Neuron (in vitro differentiated cells): ENCODE data around the gene RPS3.
"Not testable (repeated sequence)": the region's sequence is repeated elsewhere in the genome, so short reads cannot be mapped to it uniquely, and the experiment has no call there.

Experiments used
- H2AFZ ChIP-seq: one replicate; pipeline ENCODE4 v1.6.1; 2013; ENCODE audit warnings: low read depth, mild to moderate bottlenecking, inconsistent platforms, low read length, moderate library complexity
- H3K27me3 ChIP-seq: one replicate; pipeline ENCODE4 v1.6.1; 2013; ENCODE audit warnings: low read length; ENCODE audit not compliant: insufficient read depth
- H3K36me3 ChIP-seq: one replicate; pipeline ENCODE4 v1.6.1; 2013; ENCODE audit warnings: low read length; ENCODE audit not compliant: insufficient read depth
- H3K4me1 ChIP-seq: one replicate; pipeline ENCODE4 v1.6.1; 2013; ENCODE audit warnings: low read length; ENCODE audit not compliant: insufficient read depth
- H3K4me3 ChIP-seq: 2 replicates; pipeline ENCODE4 v1.5.1; 2013; ENCODE audit warnings: mild to moderate bottlenecking, low read length, moderate library complexity
- H3K9me3 ChIP-seq: one replicate; pipeline ENCODE4 v1.6.1; 2013; ENCODE audit warnings: low read length

The RPS3 gene

DNA sequence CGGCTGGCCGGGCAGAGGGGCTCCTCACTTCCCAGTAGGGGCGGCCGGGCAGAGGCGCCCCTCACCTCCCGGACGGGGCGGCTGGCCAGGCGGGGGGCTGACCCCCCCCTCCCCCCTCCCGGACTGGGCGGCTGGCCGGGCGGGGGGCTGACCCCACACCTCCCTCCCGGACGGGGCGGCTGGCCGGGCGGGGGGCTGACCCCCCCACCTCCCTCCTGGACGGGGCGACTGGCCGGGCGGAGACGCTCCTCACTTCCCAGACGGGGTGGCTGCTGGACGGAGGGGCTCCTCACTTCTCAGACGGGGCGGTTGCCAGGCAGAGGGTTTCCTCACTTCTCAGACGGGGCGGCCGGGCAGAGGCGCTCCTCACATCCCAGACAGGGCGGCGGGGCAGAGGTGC lies 10.7 kb downstream of the RPS3 start:
- H3K4me1 ChIP-seq, H2AFZ ChIP-seq, H3K4me3 ChIP-seq, H3K9me3 ChIP-seq, H3K27me3 ChIP-seq: not testable (repeated sequence)
- H3K36me3 ChIP-seq, result peaks cover 51% of the 10 kb centered on the region

DNA sequence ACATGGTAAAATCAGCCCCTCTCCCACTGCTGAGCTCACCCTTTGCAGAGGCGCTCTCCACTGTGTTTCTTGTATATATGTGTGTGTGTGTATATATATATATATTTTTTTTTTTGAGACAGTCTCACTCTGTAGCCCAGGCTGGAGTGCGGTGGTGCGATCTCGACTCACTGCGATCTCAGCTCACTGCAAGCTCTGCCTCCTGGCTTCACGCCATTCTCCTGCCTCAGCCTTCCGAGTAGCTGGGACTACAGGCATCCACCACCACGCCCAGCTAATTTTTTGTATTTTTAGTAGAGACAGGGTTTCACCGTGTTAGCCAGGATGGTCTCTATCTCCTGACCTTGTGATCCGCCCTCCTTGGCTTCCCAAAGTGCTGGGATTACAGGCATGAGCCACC lies 13.8 kb downstream of the RPS3 start:
- H2AFZ ChIP-seq, H3K4me3 ChIP-seq, H3K4me1 ChIP-seq, H3K27me3 ChIP-seq, H3K9me3 ChIP-seq: not testable (repeated sequence)
- H3K36me3 ChIP-seq, result peaks cover 49% of the 10 kb centered on the region

DNA sequence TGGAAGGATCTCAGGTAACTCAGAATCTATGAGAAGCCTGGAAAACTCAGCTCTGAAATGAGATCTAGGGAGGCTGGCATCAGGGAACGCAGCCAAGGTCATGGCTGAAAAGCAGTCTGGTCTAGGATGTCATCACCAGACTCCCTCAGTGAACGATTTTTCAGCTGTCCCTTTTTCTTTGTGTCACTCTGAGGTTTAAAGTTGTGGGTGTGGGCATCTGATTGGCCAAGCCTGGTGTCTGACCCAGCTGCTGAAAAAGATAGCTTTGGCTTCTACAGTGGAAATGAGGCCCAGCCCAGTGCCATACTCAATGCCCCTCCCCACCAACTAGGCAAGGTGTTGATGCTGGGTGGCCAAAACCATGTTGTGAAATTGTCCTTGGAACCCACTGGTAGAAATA lies 14.5 kb downstream of the RPS3 start:
- Histone ChIP-seq H3K27me3 (no peaks in the 10 kb centered on the region), H3K4me3 (no peak overlapping the region), H3K36me3 (peaks cover 43% of the 10 kb centered on the region), H3K9me3 (peaks cover under 1% of the 10 kb centered on the region), H3K4me1 (no peaks in the 10 kb centered on the region), H2AFZ (no peak overlapping the region)

DNA sequence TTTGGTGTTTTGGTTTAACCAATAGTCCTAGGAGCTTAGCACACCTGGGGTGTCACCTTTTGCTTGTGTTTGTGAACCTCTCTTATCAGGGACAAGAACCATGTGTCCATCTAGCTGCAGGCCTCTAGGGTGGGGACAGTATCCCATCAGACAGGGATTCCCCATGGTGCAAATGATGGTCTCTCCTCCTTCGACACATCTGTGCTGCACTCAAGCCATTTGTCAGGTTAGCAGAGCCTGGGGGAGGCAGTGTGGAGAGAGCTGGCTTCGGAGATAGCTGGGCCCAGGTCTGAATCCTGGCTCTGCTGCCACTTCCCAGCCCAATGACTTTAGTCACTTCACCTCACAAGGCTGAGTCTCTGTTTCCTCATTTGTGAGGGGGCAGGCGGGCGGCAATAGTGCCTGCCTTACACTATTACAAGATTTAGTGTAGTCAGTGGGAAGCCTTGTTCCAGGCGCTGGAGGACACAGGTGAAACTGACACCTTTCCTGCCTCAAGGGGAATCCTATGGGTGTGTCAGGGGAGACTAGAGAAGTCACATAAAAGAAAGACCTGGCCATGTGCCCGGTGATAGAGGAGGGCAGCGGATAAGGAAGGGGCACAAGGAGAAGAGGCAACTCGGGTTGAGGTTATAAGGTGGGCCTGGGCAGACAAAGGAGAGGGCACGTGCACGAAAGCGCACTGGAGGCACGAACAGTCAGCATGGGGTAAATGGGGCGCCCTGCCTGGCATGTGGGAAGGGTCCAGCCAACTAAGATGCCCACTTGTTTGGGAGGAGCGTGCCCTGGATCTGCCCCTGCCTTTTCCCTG lies 21.1 kb downstream of the RPS3 start:
- H3K4me3 ChIP-seq, result no peak overlapping the region
- H2AFZ ChIP-seq, result no peak overlapping the region
- peaks cover 29% of the 10 kb centered on the region for H3K4me1 ChIP-seq
- H3K36me3 ChIP-seq, result peaks cover 31% of the 10 kb centered on the region
- H3K9me3 ChIP-seq, result no peaks in the 10 kb centered on the region
- no peaks in the 10 kb centered on the region for H3K27me3 ChIP-seq

DNA sequence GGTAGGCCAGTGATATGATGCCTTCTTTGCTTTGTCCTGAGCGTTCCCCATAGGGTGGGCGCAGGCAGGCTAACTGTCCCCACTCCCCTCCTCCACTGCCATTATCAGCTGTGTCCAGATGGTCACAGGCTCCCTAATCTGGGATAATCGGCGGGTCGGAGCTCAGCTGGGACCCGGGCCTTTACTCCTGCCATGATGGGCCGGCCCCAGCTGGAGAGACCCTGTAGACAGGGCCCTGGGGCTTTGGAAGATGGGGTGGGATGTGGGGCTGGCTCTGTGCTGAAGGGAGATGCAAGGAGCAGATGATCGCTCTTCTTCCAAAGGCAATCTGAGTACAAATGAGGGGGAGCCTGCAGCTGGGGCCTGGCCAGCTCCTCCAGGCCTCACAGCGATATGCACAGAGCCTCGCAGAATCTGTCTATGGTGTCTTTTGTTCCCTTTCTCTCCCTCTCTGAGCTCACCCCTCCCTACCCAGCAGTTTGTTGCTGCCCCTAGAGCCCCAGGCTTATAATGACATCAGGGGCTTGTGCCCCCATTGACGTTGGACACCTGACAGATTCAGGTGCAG lies 21.8 kb downstream of the RPS3 start:
- Histone ChIP-seq H3K9me3 (no peaks in the 10 kb centered on the region), H3K27me3 (no peaks in the 10 kb centered on the region), H2AFZ (no peak overlapping the region), H3K36me3 (peaks cover 28% of the 10 kb centered on the region), H3K4me1 (peaks cover 29% of the 10 kb centered on the region), H3K4me3 (no peak overlapping the region)

DNA sequence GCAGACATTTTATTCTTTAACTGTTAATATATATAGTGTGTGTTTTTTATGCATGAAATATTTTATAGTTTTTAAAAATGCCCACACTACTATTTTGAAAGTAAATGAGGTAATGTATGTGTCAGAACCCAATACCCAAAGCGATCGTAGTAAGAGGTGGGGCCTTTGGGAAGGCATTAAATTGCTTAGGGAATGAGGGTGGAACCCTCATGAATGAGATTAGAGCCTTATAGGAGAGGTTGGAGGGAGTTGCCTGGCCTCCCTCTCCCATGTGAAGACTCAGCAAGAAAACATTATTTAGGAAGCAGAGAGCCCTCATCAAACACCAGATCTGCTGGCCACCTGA lies 22.6 kb downstream of the RPS3 start:
- Histone ChIP-seq H3K36me3 (peaks cover 26% of the 10 kb centered on the region), H3K27me3 (no peaks in the 10 kb centered on the region), H3K9me3 (no peaks in the 10 kb centered on the region), H3K4me3 (no peak overlapping the region), H2AFZ (no peak overlapping the region), H3K4me1 (peaks cover 29% of the 10 kb centered on the region)

DNA sequence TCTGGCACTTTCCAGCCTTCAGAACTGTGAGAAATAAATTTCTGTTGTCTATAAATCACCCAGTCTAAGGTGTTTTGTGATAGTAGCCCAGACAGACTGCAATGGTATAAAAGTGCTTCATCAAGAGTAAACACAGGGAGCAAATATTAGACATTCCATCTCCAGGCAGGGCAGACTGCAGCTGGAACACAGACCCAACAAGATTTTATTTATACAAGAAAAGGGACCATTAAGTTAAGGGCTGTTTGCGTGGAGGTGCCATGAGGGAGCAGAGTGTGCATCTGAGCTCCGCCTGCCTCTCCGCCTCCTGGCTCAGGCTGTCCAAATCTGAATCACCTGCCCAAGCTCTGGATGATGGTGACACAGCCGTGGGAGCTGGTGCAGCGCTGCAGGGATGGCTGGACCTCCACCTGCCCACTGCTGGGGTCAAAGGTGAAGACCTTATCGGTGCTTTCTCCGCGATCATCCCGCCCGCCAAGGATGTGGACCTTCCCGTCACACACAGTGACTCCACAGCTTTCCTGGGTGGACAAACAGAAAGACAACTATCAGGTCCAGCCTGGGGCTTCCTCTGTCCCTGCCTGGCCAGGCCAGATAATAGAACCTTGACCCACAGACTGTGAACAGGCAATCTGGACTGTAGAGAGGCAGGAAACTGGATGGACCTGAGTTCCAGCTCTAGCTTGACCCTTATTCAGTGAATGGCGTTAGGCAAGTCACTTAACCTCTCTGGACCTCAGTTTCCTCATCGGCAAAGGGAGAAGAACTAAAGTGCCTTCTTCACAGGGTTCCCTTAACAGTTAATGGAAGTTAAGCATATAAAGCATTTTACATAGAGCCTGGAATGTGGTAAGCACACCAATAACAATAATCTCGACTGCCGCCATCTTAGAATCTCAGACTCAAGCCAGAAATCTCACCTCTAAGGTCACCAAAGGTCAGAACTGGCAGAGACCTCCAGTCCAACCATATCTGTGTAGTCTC lies 23.2 kb downstream of the RPS3 start:
- H3K4me3 ChIP-seq, result no peak overlapping the region
- peaks cover 23% of the 10 kb centered on the region for H3K36me3 ChIP-seq
- no peaks in the 10 kb centered on the region for H3K27me3 ChIP-seq
- H2AFZ ChIP-seq, result no peak overlapping the region
- peaks cover 29% of the 10 kb centered on the region for H3K4me1 ChIP-seq
- no peaks in the 10 kb centered on the region for H3K9me3 ChIP-seq

DNA sequence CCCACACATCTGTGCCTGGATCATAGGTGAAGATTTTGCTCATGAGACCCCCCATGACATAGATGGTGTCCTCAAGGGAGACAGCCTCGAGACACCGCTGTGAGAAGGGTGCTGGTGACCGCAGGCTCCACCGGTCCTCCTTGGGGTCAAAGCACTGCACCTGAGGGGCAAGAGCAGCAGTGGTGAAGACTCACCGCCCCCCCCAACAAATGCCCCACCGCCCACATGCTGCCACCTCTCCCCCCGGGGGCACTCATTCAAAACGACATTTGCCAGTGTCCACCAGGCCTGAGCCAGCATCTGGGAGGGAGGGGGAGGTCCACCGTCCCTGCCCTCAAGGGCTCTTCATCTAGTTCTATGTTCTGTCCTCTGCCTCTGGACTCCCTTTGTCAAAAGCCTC lies 24.4 kb downstream of the RPS3 start:
- H3K9me3 ChIP-seq, result no peaks in the 10 kb centered on the region
- H3K27me3 ChIP-seq, result no peaks in the 10 kb centered on the region
- H3K4me3 ChIP-seq, result no peak overlapping the region
- no peak overlapping the region for H2AFZ ChIP-seq
- H3K4me1 ChIP-seq, result peaks cover 29% of the 10 kb centered on the region
- peaks cover 16% of the 10 kb centered on the region for H3K36me3 ChIP-seq

DNA sequence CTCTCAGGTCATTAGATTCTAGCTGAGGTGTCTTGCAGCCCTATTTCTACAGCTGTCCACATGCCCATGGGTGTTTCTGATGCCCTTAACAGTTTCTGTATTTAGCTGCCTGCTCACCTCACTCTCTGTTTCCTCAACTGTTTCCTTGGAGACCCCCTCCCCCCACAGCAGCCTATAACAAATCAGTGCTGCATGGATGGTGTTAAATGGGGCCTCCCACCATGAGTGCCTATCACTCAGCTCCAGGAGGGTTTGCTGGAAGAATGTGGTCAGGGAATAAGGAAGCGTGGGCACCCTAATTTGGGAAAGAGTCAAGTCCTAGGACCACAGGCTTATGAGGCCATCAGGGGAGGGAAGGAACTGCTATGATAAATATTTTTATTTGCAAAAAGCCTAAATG lies 25.1 kb downstream of the RPS3 start:
- no peak overlapping the region for H3K4me3 ChIP-seq
- H3K27me3 ChIP-seq, result no peaks in the 10 kb centered on the region
- H3K9me3 ChIP-seq, result no peaks in the 10 kb centered on the region
- H3K36me3 ChIP-seq, result peaks cover 16% of the 10 kb centered on the region
- H2AFZ ChIP-seq, result no peak overlapping the region
- H3K4me1 ChIP-seq, result peaks cover 29% of the 10 kb centered on the region

DNA sequence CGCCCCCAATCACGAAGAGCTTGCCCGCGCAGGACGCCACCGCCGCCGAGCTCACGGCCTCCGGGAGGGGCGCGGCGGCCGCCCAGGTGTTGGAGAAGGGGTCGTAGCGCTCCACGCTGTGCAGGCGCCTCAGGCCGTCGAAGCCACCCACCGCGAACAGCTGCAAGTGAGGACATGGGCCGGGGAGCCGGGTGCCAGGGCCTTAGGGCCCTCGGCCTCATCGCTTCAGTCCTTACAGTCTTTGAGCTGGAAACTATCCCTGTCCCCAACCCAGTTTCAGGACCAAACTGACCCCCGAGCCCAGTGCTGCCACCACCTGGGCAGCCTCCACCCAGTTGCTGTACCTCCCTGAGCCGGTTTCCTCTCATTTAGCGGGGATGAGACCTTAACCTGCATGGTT lies 26.1 kb downstream of the RPS3 start:
- no peaks in the 10 kb centered on the region for H3K9me3 ChIP-seq
- H3K4me1 ChIP-seq, result peaks cover 30% of the 10 kb centered on the region
- H3K36me3 ChIP-seq, result peaks cover 16% of the 10 kb centered on the region
- no peak overlapping the region for H3K4me3 ChIP-seq
- peaks cover 8% of the 10 kb centered on the region for H3K27me3 ChIP-seq
- H2AFZ ChIP-seq, result no peak overlapping the region

DNA sequence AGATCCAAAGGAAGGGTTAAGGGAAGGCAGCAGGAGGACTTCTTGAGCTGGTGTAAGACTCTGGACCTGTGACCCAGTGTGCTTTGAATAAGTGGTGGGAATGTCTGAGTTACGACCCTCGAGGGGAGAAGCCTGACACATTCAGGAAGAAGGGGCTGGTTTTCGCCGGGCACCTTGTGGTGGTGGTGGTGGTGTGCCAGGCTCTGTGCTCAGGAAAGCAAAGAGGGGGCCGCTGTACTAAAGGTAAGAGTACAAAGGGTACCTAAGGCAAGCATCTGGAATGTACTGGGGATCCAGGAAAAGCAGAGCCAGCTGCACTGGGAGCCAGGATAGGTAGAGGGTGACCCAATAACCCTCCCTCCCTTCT lies 27.4 kb downstream of the RPS3 start:
- Histone ChIP-seq H3K4me3 (no peak overlapping the region), H3K4me1 (peaks cover 21% of the 10 kb centered on the region), H3K36me3 (peaks cover 16% of the 10 kb centered on the region), H3K9me3 (no peaks in the 10 kb centered on the region), H2AFZ (no peak overlapping the region), H3K27me3 (peaks cover 21% of the 10 kb centered on the region)

DNA sequence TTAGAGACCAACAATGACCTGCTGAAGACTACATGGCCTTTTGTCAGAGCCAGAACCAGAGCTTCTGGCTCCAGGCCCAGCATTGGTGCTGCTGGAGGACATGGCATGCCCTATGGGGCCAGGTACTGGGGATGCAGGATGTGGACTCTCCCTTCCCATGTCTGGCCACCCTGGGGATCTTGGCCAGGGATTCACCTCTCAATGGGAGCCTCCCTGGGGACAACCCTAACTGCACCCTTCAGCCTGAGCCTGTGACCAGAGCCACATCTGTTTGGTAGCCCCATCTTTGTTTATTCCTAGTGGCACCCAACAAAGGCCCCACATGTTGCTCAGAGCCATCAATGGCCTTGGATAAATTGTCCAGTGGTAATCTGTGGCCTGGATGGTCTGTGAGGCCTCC lies 27.9 kb downstream of the RPS3 start:
- Histone ChIP-seq H3K4me1 (peaks cover 23% of the 10 kb centered on the region), H3K27me3 (peaks cover 26% of the 10 kb centered on the region), H3K9me3 (no peaks in the 10 kb centered on the region), H3K36me3 (peaks cover 16% of the 10 kb centered on the region), H2AFZ (no peak overlapping the region), H3K4me3 (no peak overlapping the region)

DNA sequence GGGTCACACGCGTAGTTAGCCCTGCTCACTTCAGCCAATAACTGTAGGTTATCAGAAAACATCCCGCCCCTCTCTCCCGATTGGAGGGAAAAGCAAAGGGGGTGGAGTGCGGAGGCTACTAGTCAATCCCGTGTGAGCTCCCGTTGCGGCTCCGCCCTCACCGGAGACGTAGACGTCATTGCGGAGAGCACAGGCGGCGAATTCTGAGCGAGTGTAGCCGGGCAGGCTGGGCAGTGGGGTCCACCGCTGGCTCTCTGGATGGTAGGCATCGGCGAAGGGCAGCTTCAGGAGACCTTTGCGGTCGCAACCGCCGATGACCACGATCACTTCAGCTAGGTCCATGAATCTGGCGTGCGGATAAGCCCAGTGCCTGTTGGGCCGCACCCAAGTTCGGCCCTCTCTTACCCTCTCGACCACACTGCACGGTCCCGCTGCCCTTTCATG lies 29.0 kb downstream of the RPS3 start:
- Histone ChIP-seq H2AFZ (no peak overlapping the region), H3K4me3 (no peak overlapping the region), H3K4me1 (peaks cover 34% of the 10 kb centered on the region), H3K9me3 (no peaks in the 10 kb centered on the region), H3K36me3 (peaks cover 6% of the 10 kb centered on the region), H3K27me3 (peaks cover 33% of the 10 kb centered on the region)
